Suprapubic skin (tissue), 4 donors: ENCODE measurements around the gene PNLDC1.

Experiments used
- CTCF ChIP-seq, 2 donors: fragments of 200-600 bp in 1 of 2; fragments of 450-650 bp in 1 of 2; sonication (generic) in 1 of 2; IDR thresholded peaks; one replicate each; pipeline ENCODE4 v1.5.1; 2016 to 2019; ENCODE audit warnings: antibody characterized with exemption in 2 of 2, mild to moderate bottlenecking in 1 of 2, moderate library complexity in 1 of 2
- EP300 ChIP-seq: sonication (generic); formaldehyde crosslinking; IDR thresholded peaks from one replicate; pipeline ENCODE4 v1.6.1; 2017; ENCODE audit warnings: antibody characterized with exemption
- POLR2A ChIP-seq, 2 donors: fragments of 450-650 bp; IDR thresholded peaks; one replicate each; pipeline ENCODE4 v1.6.1; 2017; ENCODE audit warnings: antibody characterized with exemption in 2 of 2, mild to moderate bottlenecking in 2 of 2, moderate library complexity in 2 of 2
- POLR2AphosphoS5 ChIP-seq, 3 donors: sonication (generic); formaldehyde crosslinking; IDR thresholded peaks; one replicate each; pipeline ENCODE4 v1.6.1; 2017; ENCODE audit warnings: antibody characterized with exemption in 3 of 3

DNA sequence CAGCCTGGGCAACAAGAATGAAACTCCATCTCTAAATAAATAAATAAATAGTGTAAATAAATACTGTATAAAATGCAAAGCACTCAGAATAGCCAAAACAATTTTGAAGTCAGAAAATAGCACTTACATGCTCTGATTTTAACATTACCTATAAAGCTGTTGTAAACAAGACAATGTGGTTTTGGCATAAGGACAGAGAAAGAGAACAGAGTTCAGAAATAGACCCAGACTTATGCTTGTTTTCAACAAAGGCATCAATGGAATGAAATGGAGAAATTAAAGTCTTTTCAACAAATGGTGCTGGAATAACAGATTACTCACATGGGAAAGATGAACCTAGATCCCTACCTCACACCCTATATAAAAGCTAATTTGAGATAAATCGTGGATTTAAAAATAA, 27.9 kb upstream of the PNLDC1 start:
- TF ChIP-seq CTCF (IDR thresholded peaks at IDR 0.05) = no peak
- no peak for TF ChIP-seq POLR2A (IDR thresholded peaks at IDR 0.05)
- no peak for TF ChIP-seq EP300
- TF ChIP-seq POLR2AphosphoS5 (IDR thresholded peaks at IDR 0.05) = no peak
